IMR-90 (cell line): ENCODE data around the gene RPS6KA2. TPM values are rescaled to one million over a fixed set of nuclear protein-coding genes. Genes with fewer than 3 reads are reported as not detected.
A peak's percentile ranks its signal among the peaks of the same experiment; 100 is the strongest.

Experiments used
- ATAC-seq: fragments of 200-7000 bp; cut with Tn5 transposase; 2 replicates; pipeline ENCODE4 v1.9.1; 2020; ENCODE audit warnings: low read depth, mild to moderate bottlenecking, moderate library complexity
- BruUV-seq: library from RNA; stranded (reverse); fragments of 400-500 nt; replicated peaks from 2 replicates; lab custom pipeline; 2021; lab: Mats Ljungman, UMichigan
- CTCF ChIA-PET: fragments of 300-600 bp; formaldehyde crosslinking; extraction: SDS; loops from one replicate; lab custom pipeline; 2021; ENCODE audit warnings: antibody characterized with exemption; lab: Yijun Ruan, JAX
- POLR2A ChIA-PET: fragments of 300-600 bp; sonication (Branson Sonifier 250); formaldehyde crosslinking; loops from one replicate; lab custom pipeline; 2022; ENCODE audit warnings: antibody characterized with exemption; ENCODE audit not compliant: unreplicated experiment; lab: Charles Lee
- DNase-seq: peaks from one replicate; pipeline ENCODE4 v3.0.0; 2013
- H2AFZ ChIP-seq: replicated peaks from 2 replicates; pipeline ENCODE3; 2013; ENCODE audit warnings: low read length, mild to moderate bottlenecking; ENCODE audit not compliant: poor library complexity
- H2AK5ac ChIP-seq: 2 replicates; pipeline ENCODE4 v1.6.1; 2013; ENCODE audit warnings: low read depth, low read length, inconsistent platforms
- H2AK9ac ChIP-seq: replicated peaks from 2 replicates; pipeline ENCODE3; 2013; ENCODE audit warnings: mild to moderate bottlenecking, low read depth, low read length, moderate library complexity; ENCODE audit not compliant: poor library complexity
- H2BK120ac ChIP-seq: 2 replicates; pipeline ENCODE4 v1.6.1; 2013; ENCODE audit warnings: low read depth, low read length, inconsistent platforms
- H2BK15ac ChIP-seq: 3 replicates; pipeline ENCODE4 v1.6.1; 2013; ENCODE audit warnings: low read depth, low read length, inconsistent platforms
- H2BK20ac ChIP-seq: 2 replicates; pipeline ENCODE4 v1.6.1; 2013; ENCODE audit warnings: low read depth, mild to moderate bottlenecking, inconsistent platforms, low read length, moderate library complexity
- H2BK5ac ChIP-seq: 2 replicates; pipeline ENCODE4 v1.6.1; 2013; ENCODE audit warnings: mild to moderate bottlenecking, low read depth, low read length, inconsistent platforms; ENCODE audit not compliant: poor library complexity, severe bottlenecking
- H3K14ac ChIP-seq: replicated peaks from 2 replicates; pipeline ENCODE4 v1.6.1; 2013; ENCODE audit warnings: low read depth, low read length, inconsistent platforms
- H3K18ac ChIP-seq: 2 replicates; pipeline ENCODE4 v1.6.1; 2013; ENCODE audit warnings: low read depth, low read length, control low read depth
- H3K23ac ChIP-seq: 2 replicates; pipeline ENCODE4 v1.6.1; 2013; ENCODE audit warnings: low read depth, low read length, inconsistent platforms
- H3K27ac ChIP-seq: 2 replicates; pipeline ENCODE4 v1.5.1; 2013; ENCODE audit warnings: mild to moderate bottlenecking, control low read depth, low read length; ENCODE audit not compliant: insufficient read depth
- H3K27me3 ChIP-seq: 2 replicates; pipeline ENCODE4 v1.6.1; 2013; ENCODE audit warnings: low read length; ENCODE audit not compliant: control insufficient read depth, insufficient read depth
- H3K36me3 ChIP-seq: 2 replicates; pipeline ENCODE4 v1.6.1; 2013; ENCODE audit warnings: low read length, mixed read lengths; ENCODE audit not compliant: control insufficient read depth, insufficient read depth
- H3K4ac ChIP-seq: 2 replicates; pipeline ENCODE4 v1.6.1; 2013; ENCODE audit warnings: low read depth, low read length, inconsistent platforms
- H3K4me1 ChIP-seq: 2 replicates; pipeline ENCODE4 v1.6.1; 2013; ENCODE audit warnings: low read length, mixed read lengths; ENCODE audit not compliant: control insufficient read depth, insufficient read depth
- H3K4me2 ChIP-seq: 2 replicates; pipeline ENCODE4 v1.6.1; 2013; ENCODE audit warnings: low read depth, mild to moderate bottlenecking, control low read depth, low read length, moderate library complexity
- H3K4me3 ChIP-seq: 2 replicates; pipeline ENCODE4 v1.5.1; 2013; ENCODE audit warnings: low read depth, mild to moderate bottlenecking, control low read depth, low read length, moderate library complexity; ENCODE audit not compliant: insufficient read depth
- H3K56ac ChIP-seq: 2 replicates; pipeline ENCODE4 v1.6.1; 2013; ENCODE audit warnings: low read length, inconsistent platforms; ENCODE audit not compliant: insufficient read depth; ENCODE audit errors: extremely low read depth
- H3K79me1 ChIP-seq, 2 experiments: 2 replicates each; pipeline ENCODE4 v1.6.1; 2013; ENCODE audit warnings: low read length in 2 of 2, inconsistent platforms in 1 of 2, low read depth in 1 of 2
- H3K9ac ChIP-seq: 2 replicates; pipeline ENCODE4 v1.6.1; 2013; ENCODE audit warnings: low read depth, low read length, control low read depth
- H3K9me1 ChIP-seq: 2 replicates; pipeline ENCODE4 v1.6.1; 2013; ENCODE audit warnings: low read length, inconsistent platforms; ENCODE audit not compliant: insufficient read depth
- H3K9me3 ChIP-seq: 2 replicates; pipeline ENCODE4 v1.6.1; 2013; ENCODE audit warnings: low read length; ENCODE audit not compliant: control insufficient read depth, insufficient read depth
- H4K20me1 ChIP-seq: 2 replicates; pipeline ENCODE4 v1.6.1; 2013; ENCODE audit warnings: low read length, inconsistent platforms; ENCODE audit not compliant: insufficient read depth
- H4K5ac ChIP-seq: 2 replicates; pipeline ENCODE4 v1.6.1; 2013; ENCODE audit warnings: mild to moderate bottlenecking, low read depth, low read length, control low read depth
- H4K8ac ChIP-seq, 2 experiments: 2 replicates each; pipeline ENCODE4 v1.6.1; 2013; ENCODE audit warnings: low read depth in 2 of 2, low read length in 2 of 2, control low read depth in 1 of 2, inconsistent platforms in 1 of 2
- H4K91ac ChIP-seq: 2 replicates; pipeline ENCODE4 v1.6.1; 2013; ENCODE audit warnings: low read depth, low read length, inconsistent platforms; ENCODE audit not compliant: insufficient read depth
- CEBPB ChIP-seq: IDR thresholded peaks from 2 replicates; pipeline ENCODE4 v1.6.1; 2012; ENCODE audit warnings: low read depth, low read length, improper control_type of control experiment
- CHD1 ChIP-seq: IDR thresholded peaks from 2 replicates; pipeline ENCODE4 v1.6.1; 2012; ENCODE audit warnings: low read depth, low read length, improper control_type of control experiment
- MAFK ChIP-seq: IDR thresholded peaks from 2 replicates; pipeline ENCODE4 v1.6.1; 2012; ENCODE audit warnings: low read depth, low read length, improper control_type of control experiment
- MAZ ChIP-seq: IDR thresholded peaks from 2 replicates; pipeline ENCODE4 v1.6.1; 2012; ENCODE audit warnings: low read depth, mild to moderate bottlenecking, low read length, improper control_type of control experiment, moderate library complexity, borderline replicate concordance
- MXI1 ChIP-seq: IDR thresholded peaks from 2 replicates; pipeline ENCODE4 v1.6.1; 2012; ENCODE audit warnings: low read depth, mild to moderate bottlenecking, low read length, moderate library complexity, borderline replicate concordance
- NFE2L2 ChIP-seq: fragments of 150-350 bp; IDR thresholded peaks from 2 replicates; pipeline ENCODE4 v1.6.1; 2016; ENCODE audit warnings: low read depth, mild to moderate bottlenecking, low read length
- POLR2A ChIP-seq: IDR thresholded peaks from 2 replicates; pipeline ENCODE4 v1.6.1; 2012; ENCODE audit warnings: mild to moderate bottlenecking, low read depth, low read length
- RFX5 ChIP-seq: IDR thresholded peaks from 2 replicates; pipeline ENCODE4 v1.8.0; 2012; ENCODE audit warnings: low read depth, mild to moderate bottlenecking, low read length, moderate library complexity
- WGBS, 2 experiments: methylation state at CpG; one replicate each; pipeline versions ENCODE4 v1.1.5 to v1.1.7; 2013; ENCODE audit warnings: missing lambda C conversion rate in 2 of 2; ENCODE audit not compliant: insufficient read length in 1 of 2; ENCODE audit errors: extremely low coverage in 2 of 2; 5-methylcytosine and 5-hydroxymethylcytosine counted together
- dilution Hi-C: fragments of 300-500 bp; cut with HindIII; formaldehyde crosslinking; loops from one replicate; pipeline ENCODE4 v1.14.3; 2018; ENCODE audit warnings: low sequenced_read_pairs; ENCODE audit not compliant: unreplicated experiment
- in situ Hi-C: fragments of 300-500 bp; cut with MboI; formaldehyde crosslinking; loops from 3 replicates; pipeline ENCODE4 v1.14.3; 2019; ENCODE audit warnings: low sequenced_read_pairs, inconsistent platforms, mixed read lengths
- intact Hi-C: fragments of 100-400 bp; cut with micrococcal nuclease; formaldehyde crosslinking; loops from 2 replicates; pipeline ENCODE4 v1.10.0; 2022
- polyA plus RNA-seq, 3 experiments: library from polyadenylated mRNA; depleted of rRNA; stranded (reverse); fragments of >200 nt; gene quantifications; 2 replicates each; pipeline ENCODE4 v1.2.3, GENCODE V29; 2012; ENCODE audit warnings: low replicate concordance in 1 of 3
- total RNA-seq: library from RNA; depleted of rRNA; stranded (reverse); fragments of >200 nt; gene quantifications from 2 replicates; pipeline ENCODE4 v1.2.3, GENCODE V29; 2012
- TF ChIP-seq, protein P1 (sequence below): conservative IDR thresholded peaks from 2 replicates; pipeline ENCODE4 v1.5.1; 2012; ENCODE audit warnings: mild to moderate bottlenecking, low read depth, low read length, improper control_type of control experiment
- TF ChIP-seq, protein P2 (sequence below): fragments of 150-350 bp; IDR thresholded peaks from 2 replicates; pipeline ENCODE4 v1.6.1; 2016; ENCODE audit warnings: low read depth, mild to moderate bottlenecking, low read length, moderate library complexity, borderline replicate concordance

The RPS6KA2 gene
- total and polyA plus RNA-seq, 2 of the 4 experiments (the other 2 are of a cell fraction), result 26.9 to 31.3 TPM

DNA sequence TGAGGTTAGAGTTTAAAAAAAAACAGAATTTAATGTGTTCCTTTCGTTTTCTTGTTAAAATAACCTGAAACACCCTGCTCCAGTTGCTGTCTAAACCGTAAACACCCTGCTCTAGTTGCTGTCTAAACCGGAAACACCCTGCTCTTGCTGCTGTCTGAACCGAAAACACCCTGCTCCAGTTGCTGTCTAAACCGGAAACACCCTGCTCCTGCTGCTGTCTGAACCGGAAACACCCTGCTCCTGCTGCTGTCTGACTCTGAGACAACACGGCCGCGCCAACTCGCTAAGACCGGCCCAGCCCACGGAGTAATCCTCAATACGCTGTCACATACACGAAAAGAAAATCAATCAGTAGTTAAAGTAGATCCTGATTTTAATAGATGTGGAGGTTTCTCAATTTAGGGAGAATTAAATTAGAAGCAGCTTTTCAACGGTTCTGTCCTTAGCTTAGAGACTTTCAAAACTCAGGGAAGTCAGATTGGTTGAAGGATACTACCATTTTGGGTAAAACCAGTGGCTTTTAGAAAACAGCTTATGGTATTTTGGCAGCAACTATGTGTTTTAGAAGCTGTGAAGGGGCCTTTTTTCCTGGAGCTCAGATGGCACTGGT, 138.9 kb downstream of the RPS6KA2 start:
- Histone ChIP-seq H3K9me3 (no peaks in the 10 kb centered on the region), H3K18ac (no peak overlapping the region), H3K23ac (no peak overlapping the region), H3K27ac (no peak overlapping the region), H2BK15ac (no peak overlapping the region), H3K27me3 (no peaks in the 10 kb centered on the region), H2BK120ac (no peak overlapping the region), H3K4me2 (no peak overlapping the region), H4K5ac (no peak overlapping the region), H3K4ac (no peak overlapping the region), H2AK5ac (no peak overlapping the region), H4K8ac (no peak overlapping the region), H2AFZ (no peak overlapping the region), H4K20me1 (no peaks in the 10 kb centered on the region), H3K36me3 (peaks cover 68% of the 10 kb centered on the region), H3K56ac (no peak overlapping the region; the same call in 1 of the 2 replicates), H3K14ac (no peak overlapping the region), H3K4me3 (no peak overlapping the region), H2AK9ac (no peak overlapping the region), H3K4me1 (no peaks in the 10 kb centered on the region; the same call in 1 of the 2 replicates), H4K91ac (no peak overlapping the region), H3K9ac (no peak overlapping the region), H2BK20ac (no peak overlapping the region), H2BK5ac (no peak overlapping the region), H3K9me1 (peaks cover 17% of the 10 kb centered on the region), H3K79me1 (no peaks in the 10 kb centered on the region; a peak in 1 of 4 replicates)
- ATAC-seq, result no peak
- POLR2A ChIA-PET, result no interaction called here
- TF ChIP-seq RFX5 (no peak), MXI1 (no peak), MAFK (no peak), MAZ (no peak), CEBPB (no peak), CHD1 (no peak), NFE2L2 (no peak), POLR2A (no peak)
- TF ChIP-seq, protein P1, sequence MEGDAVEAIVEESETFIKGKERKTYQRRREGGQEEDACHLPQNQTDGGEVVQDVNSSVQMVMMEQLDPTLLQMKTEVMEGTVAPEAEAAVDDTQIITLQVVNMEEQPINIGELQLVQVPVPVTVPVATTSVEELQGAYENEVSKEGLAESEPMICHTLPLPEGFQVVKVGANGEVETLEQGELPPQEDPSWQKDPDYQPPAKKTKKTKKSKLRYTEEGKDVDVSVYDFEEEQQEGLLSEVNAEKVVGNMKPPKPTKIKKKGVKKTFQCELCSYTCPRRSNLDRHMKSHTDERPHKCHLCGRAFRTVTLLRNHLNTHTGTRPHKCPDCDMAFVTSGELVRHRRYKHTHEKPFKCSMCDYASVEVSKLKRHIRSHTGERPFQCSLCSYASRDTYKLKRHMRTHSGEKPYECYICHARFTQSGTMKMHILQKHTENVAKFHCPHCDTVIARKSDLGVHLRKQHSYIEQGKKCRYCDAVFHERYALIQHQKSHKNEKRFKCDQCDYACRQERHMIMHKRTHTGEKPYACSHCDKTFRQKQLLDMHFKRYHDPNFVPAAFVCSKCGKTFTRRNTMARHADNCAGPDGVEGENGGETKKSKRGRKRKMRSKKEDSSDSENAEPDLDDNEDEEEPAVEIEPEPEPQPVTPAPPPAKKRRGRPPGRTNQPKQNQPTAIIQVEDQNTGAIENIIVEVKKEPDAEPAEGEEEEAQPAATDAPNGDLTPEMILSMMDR, result no peak
- TF ChIP-seq, protein P2, sequence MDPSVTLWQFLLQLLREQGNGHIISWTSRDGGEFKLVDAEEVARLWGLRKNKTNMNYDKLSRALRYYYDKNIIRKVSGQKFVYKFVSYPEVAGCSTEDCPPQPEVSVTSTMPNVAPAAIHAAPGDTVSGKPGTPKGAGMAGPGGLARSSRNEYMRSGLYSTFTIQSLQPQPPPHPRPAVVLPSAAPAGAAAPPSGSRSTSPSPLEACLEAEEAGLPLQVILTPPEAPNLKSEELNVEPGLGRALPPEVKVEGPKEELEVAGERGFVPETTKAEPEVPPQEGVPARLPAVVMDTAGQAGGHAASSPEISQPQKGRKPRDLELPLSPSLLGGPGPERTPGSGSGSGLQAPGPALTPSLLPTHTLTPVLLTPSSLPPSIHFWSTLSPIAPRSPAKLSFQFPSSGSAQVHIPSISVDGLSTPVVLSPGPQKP, result no peak
- WGBS, 2 experiments, result 94% methylated on average over 8 of the region's 15 CpGs; no CpG with 5 or more reads in 1 of the 2 experiments
- no TSS peak for BruUV-seq
- in situ Hi-C loops, result no loop called here
- intact Hi-C loops, result no loop called here
- CTCF ChIA-PET, result no interaction called here
- dilution Hi-C loops, result no loop called here
- DNase-seq, result peak; percentile 39
